A549 (cell line): ENCODE data around the gene MORN1. TPM values are rescaled to one million over a fixed set of nuclear protein-coding genes. Genes with fewer than 3 reads are reported as not detected.
"Not testable (repeated sequence)": the region's sequence is repeated elsewhere in the genome, so short reads cannot be mapped to it uniquely, and the experiment has no call there.

Experiments
- ATAC-seq, 2 experiments: fragments of 200-7000 bp in 1 of 2; fragments of >200 bp in 1 of 2; cut with Nextera tagmentation in 1 of 2; cut with Tn5 transposase in 1 of 2; 3 replicates each; pipeline versions ENCODE4 v1.8.0 to v1.9.1; 2018 to 2020; ENCODE audit warnings: mild to moderate bottlenecking in 1 of 2, moderate library complexity in 1 of 2
- CTCF ChIA-PET: fragments of 300-600 bp; sonication (Branson Sonifier 250); formaldehyde crosslinking; extraction: SDS; loops from one replicate; lab custom pipeline; 2021; ENCODE audit warnings: antibody characterized with exemption, inconsistent platforms; lab: Yijun Ruan, JAX
- POLR2A ChIA-PET: fragments of 350-600 bp; formaldehyde crosslinking; extraction: SDS; loops from one replicate; lab custom pipeline; 2021; ENCODE audit warnings: antibody characterized with exemption, inconsistent platforms; lab: Yijun Ruan, JAX
- DNase-seq, 2 experiments: peaks; one replicate each; pipeline versions ENCODE4 v3.0.0 to v3.0.0-alpha.2; 2011 to 2016; ENCODE audit warnings: low read depth in 1 of 2, low spot score in 1 of 2
- FAIRE-seq: peaks from 2 replicates; lab custom pipeline; 2011; peaks lifted over from hg19 to GRCh38; lab: Jason Lieb, UNC
- H3K27ac ChIP-seq, 2 experiments: fragments of >200 bp; sonication (Bioruptor Twin); formaldehyde crosslinking; 3 replicates each; pipeline ENCODE4 v1.5.1; 2016 to 2017
- H3K4me1 ChIP-seq: fragments of >200 bp; sonication (Bioruptor Twin); formaldehyde crosslinking; 3 replicates; pipeline ENCODE4 v1.6.1; 2016
- H3K4me2 ChIP-seq: fragments of >200 bp; sonication (Bioruptor Twin); formaldehyde crosslinking; 3 replicates; pipeline ENCODE4 v1.6.1; 2016
- H3K4me3 ChIP-seq: fragments of >200 bp; sonication (Bioruptor Twin); formaldehyde crosslinking; 3 replicates; pipeline ENCODE4 v1.5.1; 2016
- H3K9me3 ChIP-seq: fragments of >200 bp; sonication (Bioruptor Twin); formaldehyde crosslinking; 3 replicates; pipeline ENCODE4 v1.6.1; 2016
- BHLHE40 ChIP-seq: IDR thresholded peaks from 2 replicates; pipeline ENCODE4 v1.6.1; 2012; ENCODE audit warnings: low read depth, low read length, inconsistent platforms
- EHMT2 ChIP-seq: fragments of 200-600 bp; sonication (generic); IDR thresholded peaks from 2 replicates; pipeline ENCODE4 v1.6.1; 2016; ENCODE audit warnings: antibody characterized with exemption, low read depth, mild to moderate bottlenecking, moderate library complexity
- EP300 ChIP-seq, 2 experiments: fragments of >200 bp; sonication (Bioruptor Twin); formaldehyde crosslinking; IDR thresholded peaks; 2 replicates in 1 of 2; 3 replicates in 1 of 2; pipeline ENCODE4 v1.6.1; 2016 to 2017
- ESRRA ChIP-seq: fragments of 150-350 bp; IDR thresholded peaks from 2 replicates; pipeline ENCODE4 v1.6.1; 2014; ENCODE audit warnings: mild to moderate bottlenecking, low read length, borderline replicate concordance
- FOSB ChIP-seq: fragments of 250-450 bp; sonication (Bioruptor Pico); IDR thresholded peaks from 2 replicates; pipeline ENCODE4 v1.5.0; 2020; ENCODE audit warnings: mild to moderate bottlenecking, moderate library complexity
- GATA3 ChIP-seq: IDR thresholded peaks from 2 replicates; pipeline ENCODE4 v1.6.1; 2012; ENCODE audit warnings: borderline replicate concordance
- HDAC2 ChIP-seq: fragments of 200-600 bp; sonication (generic); IDR thresholded peaks from 2 replicates; pipeline ENCODE4 v1.6.1; 2016
- HEYL ChIP-seq: fragments of 250-450 bp; sonication (Bioruptor Pico); IDR thresholded peaks from 2 replicates; pipeline ENCODE4 v1.8.0; 2021; ENCODE audit warnings: mild to moderate bottlenecking, moderate library complexity
- HOXA7 ChIP-seq: fragments of 250-450 bp; sonication (Bioruptor Pico); IDR thresholded peaks from 2 replicates; pipeline ENCODE4 v1.5.0; 2020; ENCODE audit warnings: mild to moderate bottlenecking, moderate library complexity
- HOXB13 ChIP-seq: fragments of 250-450 bp; sonication (Bioruptor Pico); IDR thresholded peaks from 2 replicates; pipeline ENCODE4 v1.5.0; 2020; ENCODE audit warnings: low read depth, mild to moderate bottlenecking, moderate library complexity
- JUN ChIP-seq, 2 experiments: fragments of >200 bp; sonication (Bioruptor Twin); formaldehyde crosslinking; IDR thresholded peaks; 2 replicates in 1 of 2; 3 replicates in 1 of 2; pipeline ENCODE4 v1.6.1; 2016 to 2017
- KDM1A ChIP-seq: fragments of 200-600 bp; sonication (generic); IDR thresholded peaks from 2 replicates; pipeline ENCODE4 v1.6.1; 2016; ENCODE audit warnings: low read depth, mild to moderate bottlenecking
- MAFK ChIP-seq: fragments of 450-650 bp; IDR thresholded peaks from 2 replicates; pipeline ENCODE4 v1.6.1; 2014; ENCODE audit not compliant: partially characterized antibody
- MAZ ChIP-seq: fragments of 150-350 bp; IDR thresholded peaks from 2 replicates; pipeline ENCODE4 v1.6.1; 2014; ENCODE audit warnings: antibody characterized with exemption, low read depth, low read length, borderline replicate concordance
- NR3C1 ChIP-seq: fragments of >200 bp; sonication (Bioruptor Twin); formaldehyde crosslinking; IDR thresholded peaks from 3 replicates; pipeline ENCODE4 v1.6.1; 2017
- POLR2AphosphoS2 ChIP-seq: conservative IDR thresholded peaks from 2 replicates; pipeline ENCODE4 v1.6.1; 2012; ENCODE audit warnings: low read length, improper control_type of control experiment, inconsistent platforms
- RAD21 ChIP-seq, 2 experiments: fragments of >200 bp in 1 of 2; sonication (Bioruptor Twin) in 1 of 2; formaldehyde crosslinking in 1 of 2; IDR thresholded peaks in 1 of 2; conservative IDR thresholded peaks in 1 of 2; 2 replicates in 1 of 2; 3 replicates in 1 of 2; pipeline ENCODE4 v1.6.1; 2012 to 2018; ENCODE audit warnings: inconsistent platforms in 1 of 2
- RARB ChIP-seq: fragments of 250-450 bp; sonication (Bioruptor Pico); IDR thresholded peaks from 2 replicates; pipeline ENCODE4 v1.8.0; 2021; ENCODE audit warnings: mild to moderate bottlenecking, moderate library complexity
- SMC3 ChIP-seq: fragments of >200 bp; sonication (Bioruptor Twin); formaldehyde crosslinking; IDR thresholded peaks from 3 replicates; pipeline ENCODE4 v1.6.1; 2018; ENCODE audit warnings: inconsistent platforms
- SREBF2 ChIP-seq: fragments of 450-650 bp; IDR thresholded peaks from 2 replicates; pipeline ENCODE4 v1.6.1; 2014; ENCODE audit warnings: mild to moderate bottlenecking, moderate library complexity
- TFCP2L1 ChIP-seq: fragments of 250-450 bp; sonication (Bioruptor Pico); IDR thresholded peaks from 2 replicates; pipeline ENCODE4 v1.5.0; 2021; ENCODE audit warnings: mild to moderate bottlenecking
- ZFP36 ChIP-seq: fragments of 450-650 bp; IDR thresholded peaks from 2 replicates; pipeline ENCODE4 v1.6.1; 2014; ENCODE audit warnings: borderline replicate concordance; ENCODE audit not compliant: partially characterized antibody
- WGBS: methylation state at CpG from one replicate; pipeline ENCODE4 v1.1.6; 2017; ENCODE audit errors: missing lambda C conversion rate; 5-methylcytosine and 5-hydroxymethylcytosine counted together
- polyA plus RNA-seq, 4 experiments: library from polyadenylated mRNA; depleted of rRNA in 3 of 4; stranded (reverse); fragments of >200 nt; fragmentation: RNase III in 1 of 4; extraction: RNeasy Plus Mini Kit Qiagen cat#74134 plus additional on column Dnase treatment in 1 of 4; gene quantifications; 2 replicates in 3 of 4; 3 replicates in 1 of 4; pipeline ENCODE4 v1.2.3, GENCODE V29; 2011 to 2017
- TF ChIP-seq, protein P1 (sequence below): fragments of >200 bp; sonication (Bioruptor Twin); formaldehyde crosslinking; IDR thresholded peaks from 3 replicates; pipeline ENCODE4 v1.6.1; 2016
- TF ChIP-seq, protein P2 (sequence below): fragments of 250-450 bp; sonication (Bioruptor Pico); IDR thresholded peaks from 2 replicates; pipeline ENCODE4 v1.5.0; 2020; ENCODE audit warnings: low read depth, mild to moderate bottlenecking, moderate library complexity
- TF ChIP-seq, protein P3 (sequence below): IDR thresholded peaks from 2 replicates; pipeline ENCODE4 v1.6.1; 2012; ENCODE audit warnings: low read depth, borderline replicate concordance
- TF ChIP-seq, protein P4 (sequence below): fragments of 250-450 bp; sonication (Bioruptor Pico); IDR thresholded peaks from 2 replicates; pipeline ENCODE4 v1.5.0; 2021; ENCODE audit warnings: mild to moderate bottlenecking, moderate library complexity, borderline replicate concordance
- TF ChIP-seq, protein P5 (sequence below): fragments of 150-350 bp; IDR thresholded peaks from 2 replicates; pipeline ENCODE4 v1.6.1; 2014; ENCODE audit warnings: low read depth, mild to moderate bottlenecking, low read length

MORN1 gene
- polyA plus RNA-seq, 2 of the 4 experiments (the other 2 are of a cell fraction): 6.9 to 8.9 TPM

DNA sequence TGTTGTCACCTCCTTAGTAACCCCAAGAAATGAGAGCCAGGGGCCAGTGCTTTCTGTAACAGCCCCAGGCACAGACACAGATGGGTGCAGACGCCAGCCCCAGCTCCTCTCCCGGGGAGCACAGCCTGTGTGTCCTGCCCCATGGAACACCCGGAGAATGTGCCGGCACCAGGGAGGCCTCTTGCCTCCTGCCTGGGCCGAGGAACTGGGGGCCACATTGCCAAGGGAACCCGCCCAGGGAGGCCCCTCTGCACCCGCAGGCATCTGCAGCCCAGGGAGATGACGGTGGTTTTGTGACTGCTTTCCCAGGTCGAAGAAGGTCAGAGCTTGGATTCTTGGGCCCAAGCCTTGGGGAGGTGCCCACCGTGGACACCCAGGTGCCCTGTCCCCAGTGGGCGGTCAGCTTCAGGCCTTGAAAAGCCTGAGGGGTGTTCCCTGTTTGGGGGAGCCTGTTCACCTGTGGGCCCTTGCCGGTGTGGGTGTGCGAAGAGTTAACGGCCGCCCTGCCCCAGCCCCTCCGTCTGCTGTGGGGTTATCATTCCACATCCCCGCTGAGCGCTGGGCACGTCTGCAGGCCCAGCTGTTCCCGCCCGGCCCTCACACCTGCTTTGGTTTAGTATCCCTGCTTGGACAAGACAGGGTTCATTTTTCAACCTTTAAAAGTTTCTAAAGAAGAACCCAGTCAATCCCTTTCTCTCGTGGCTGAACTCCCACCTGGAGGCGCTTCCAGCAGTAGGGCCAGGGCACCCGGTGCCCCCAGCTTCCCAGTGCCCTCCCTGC is 62.5 kb downstream of the MORN1 start:
- DNase-seq: no peak
- Histone ChIP-seq H3K27ac (no peak overlapping the region), H3K4me3 (no peak overlapping the region), H3K9me3 (no peaks in the 10 kb centered on the region), H3K4me1 (no peaks in the 10 kb centered on the region), H3K4me2 (no peak overlapping the region)
- FAIRE-seq: no peak
- ATAC-seq: no peak
- 79% methylated on average over 15 of the region's 24 CpGs for WGBS
- ChIA-PET POLR2A (no interaction called here), CTCF (interaction anchor here (1.1 to 1.2 kb wide), 3 partner anchors 14 to 134 kb away, joined by 3 to 4 read pairs (median 4); partner anchors contain the start of gene FAAP20)
- TF ChIP-seq HEYL (CRISPR knock-in tag): no peak
- TF ChIP-seq FOSB (CRISPR knock-in tag): no peak
- TF ChIP-seq RARB (CRISPR knock-in tag): no peak
- TF ChIP-seq, protein P1, sequence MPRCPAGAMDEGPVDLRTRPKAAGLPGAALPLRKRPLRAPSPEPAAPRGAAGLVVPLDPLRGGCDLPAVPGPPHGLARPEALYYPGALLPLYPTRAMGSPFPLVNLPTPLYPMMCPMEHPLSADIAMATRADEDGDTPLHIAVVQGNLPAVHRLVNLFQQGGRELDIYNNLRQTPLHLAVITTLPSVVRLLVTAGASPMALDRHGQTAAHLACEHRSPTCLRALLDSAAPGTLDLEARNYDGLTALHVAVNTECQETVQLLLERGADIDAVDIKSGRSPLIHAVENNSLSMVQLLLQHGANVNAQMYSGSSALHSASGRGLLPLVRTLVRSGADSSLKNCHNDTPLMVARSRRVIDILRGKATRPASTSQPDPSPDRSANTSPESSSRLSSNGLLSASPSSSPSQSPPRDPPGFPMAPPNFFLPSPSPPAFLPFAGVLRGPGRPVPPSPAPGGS: no peak
- TF ChIP-seq RAD21 (conservative IDR thresholded peaks at IDR 0.05 in 1 of 2, IDR thresholded peaks at IDR 0.05 in 1 of 2): no peak
- TF ChIP-seq TFCP2L1 (CRISPR knock-in tag): no peak
- TF ChIP-seq, protein P2, sequence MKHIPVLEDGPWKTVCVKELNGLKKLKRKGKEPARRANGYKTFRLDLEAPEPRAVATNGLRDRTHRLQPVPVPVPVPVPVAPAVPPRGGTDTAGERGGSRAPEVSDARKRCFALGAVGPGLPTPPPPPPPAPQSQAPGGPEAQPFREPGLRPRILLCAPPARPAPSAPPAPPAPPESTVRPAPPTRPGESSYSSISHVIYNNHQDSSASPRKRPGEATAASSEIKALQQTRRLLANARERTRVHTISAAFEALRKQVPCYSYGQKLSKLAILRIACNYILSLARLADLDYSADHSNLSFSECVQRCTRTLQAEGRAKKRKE (CRISPR knock-in tag): no peak
- TF ChIP-seq GATA3: no peak
- no peak for TF ChIP-seq HDAC2
- TF ChIP-seq HOXA7 (CRISPR knock-in tag): no peak
- TF ChIP-seq EP300 (IDR thresholded peaks at IDR 0.05): no peak
- TF ChIP-seq EHMT2: no peak
- TF ChIP-seq MAZ: no peak
- TF ChIP-seq, protein P3, sequence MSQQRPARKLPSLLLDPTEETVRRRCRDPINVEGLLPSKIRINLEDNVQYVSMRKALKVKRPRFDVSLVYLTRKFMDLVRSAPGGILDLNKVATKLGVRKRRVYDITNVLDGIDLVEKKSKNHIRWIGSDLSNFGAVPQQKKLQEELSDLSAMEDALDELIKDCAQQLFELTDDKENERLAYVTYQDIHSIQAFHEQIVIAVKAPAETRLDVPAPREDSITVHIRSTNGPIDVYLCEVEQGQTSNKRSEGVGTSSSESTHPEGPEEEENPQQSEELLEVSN: no peak
- no peak for TF ChIP-seq POLR2AphosphoS2
- no peak for TF ChIP-seq KDM1A
- TF ChIP-seq, protein P4, sequence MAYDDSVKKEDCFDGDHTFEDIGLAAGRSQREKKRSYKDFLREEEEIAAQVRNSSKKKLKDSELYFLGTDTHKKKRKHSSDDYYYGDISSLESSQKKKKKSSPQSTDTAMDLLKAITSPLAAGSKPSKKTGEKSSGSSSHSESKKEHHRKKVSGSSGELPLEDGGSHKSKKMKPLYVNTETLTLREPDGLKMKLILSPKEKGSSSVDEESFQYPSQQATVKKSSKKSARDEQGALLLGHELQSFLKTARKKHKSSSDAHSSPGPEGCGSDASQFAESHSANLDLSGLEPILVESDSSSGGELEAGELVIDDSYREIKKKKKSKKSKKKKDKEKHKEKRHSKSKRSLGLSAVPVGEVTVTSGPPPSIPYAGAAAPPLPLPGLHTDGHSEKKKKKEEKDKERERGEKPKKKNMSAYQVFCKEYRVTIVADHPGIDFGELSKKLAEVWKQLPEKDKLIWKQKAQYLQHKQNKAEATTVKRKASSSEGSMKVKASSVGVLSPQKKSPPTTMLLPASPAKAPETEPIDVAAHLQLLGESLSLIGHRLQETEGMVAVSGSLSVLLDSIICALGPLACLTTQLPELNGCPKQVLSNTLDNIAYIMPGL (CRISPR knock-in tag): no peak
- no peak for TF ChIP-seq SREBF2
- TF ChIP-seq MAFK: no peak

DNA sequence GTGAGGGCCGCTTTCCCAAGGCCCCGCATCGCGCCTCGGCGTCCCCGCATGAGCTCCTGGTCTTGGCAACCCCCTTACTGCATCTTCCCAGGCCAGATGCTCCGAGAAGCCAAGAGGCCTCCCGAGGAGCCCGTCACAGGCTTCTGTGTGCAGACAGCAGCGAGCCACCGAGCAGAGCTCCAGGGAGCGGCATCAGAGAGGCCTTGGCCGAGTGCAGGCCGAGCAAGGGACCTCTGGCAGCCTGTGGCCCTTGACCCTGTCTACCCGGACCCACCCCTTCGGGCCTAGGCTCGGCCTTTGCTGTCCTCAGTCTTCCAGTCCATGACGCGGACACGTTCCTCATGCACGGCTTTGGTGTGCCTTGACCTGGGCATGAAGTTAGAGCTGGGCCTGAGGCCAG is 63.5 kb downstream of the MORN1 start:
- TF ChIP-seq HOXB13 (CRISPR knock-in tag): no peak
- no peak for TF ChIP-seq HEYL (CRISPR knock-in tag)
- no peak for TF ChIP-seq NR3C1
- TF ChIP-seq, protein P5, sequence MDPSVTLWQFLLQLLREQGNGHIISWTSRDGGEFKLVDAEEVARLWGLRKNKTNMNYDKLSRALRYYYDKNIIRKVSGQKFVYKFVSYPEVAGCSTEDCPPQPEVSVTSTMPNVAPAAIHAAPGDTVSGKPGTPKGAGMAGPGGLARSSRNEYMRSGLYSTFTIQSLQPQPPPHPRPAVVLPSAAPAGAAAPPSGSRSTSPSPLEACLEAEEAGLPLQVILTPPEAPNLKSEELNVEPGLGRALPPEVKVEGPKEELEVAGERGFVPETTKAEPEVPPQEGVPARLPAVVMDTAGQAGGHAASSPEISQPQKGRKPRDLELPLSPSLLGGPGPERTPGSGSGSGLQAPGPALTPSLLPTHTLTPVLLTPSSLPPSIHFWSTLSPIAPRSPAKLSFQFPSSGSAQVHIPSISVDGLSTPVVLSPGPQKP: no peak
- TF ChIP-seq JUN (IDR thresholded peaks at IDR 0.05): no peak
- TF ChIP-seq ZFP36: no peak
- no peak for TF ChIP-seq BHLHE40
- TF ChIP-seq SMC3: no peak
- no peak for TF ChIP-seq ESRRA
- Histone ChIP-seq H3K9me3 (no peaks in the 10 kb centered on the region), H3K4me2 (no peak overlapping the region), H3K4me3 (no peak overlapping the region), H3K4me1 (no peaks in the 10 kb centered on the region), H3K27ac (no peak overlapping the region)
- no peak for FAIRE-seq
- DNase-seq: no peak
- WGBS: 85% methylated on average over 6 of the region's 22 CpGs
- ChIA-PET CTCF (interaction anchor here (0.9 to 1.2 kb wide), 3 partner anchors 12 to 133 kb away, joined by 3 to 4 read pairs (median 3); partner anchors contain the start of gene FAAP20), POLR2A (no interaction called here)
- ATAC-seq: no peak

DNA sequence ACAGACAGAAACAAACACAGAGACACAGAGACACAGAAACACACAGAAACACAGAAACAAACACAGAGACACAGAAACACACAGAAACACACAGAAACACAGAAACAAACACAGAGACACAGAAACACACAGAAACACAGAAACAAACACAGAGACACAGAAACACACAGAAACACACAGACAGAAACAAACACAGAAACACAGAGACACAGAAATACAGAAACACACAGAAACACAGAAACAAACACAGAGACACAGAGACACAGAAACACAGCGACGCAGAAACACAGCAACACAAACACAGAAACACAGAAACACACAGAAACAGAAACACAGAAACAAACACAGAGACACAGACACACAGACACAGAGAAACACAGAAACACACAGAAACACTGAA is 64.2 kb downstream of the MORN1 start:
- WGBS: 93% methylated on average over 2 of the region's 2 CpGs
- H3K9me3 ChIP-seq, H3K4me2 ChIP-seq, H3K27ac ChIP-seq, H3K4me1 ChIP-seq, POLR2A ChIA-PET, H3K4me3 ChIP-seq, DNase-seq, FAIRE-seq, ATAC-seq: not testable (repeated sequence)
- CTCF ChIA-PET: interaction anchor here (0.9 kb wide), 1 partner anchor 11 kb away, joined by 3 read pairs; no protein-coding TSS in a partner anchor
